NCI-H1694 (cell line): ENCODE results near the gene PKN2.
"Not testable (repeated sequence)": the region's sequence is repeated elsewhere in the genome, so short reads cannot be mapped to it uniquely, and the experiment has no call there.

Experiments used
- DNase-seq: peaks from one replicate; lab custom pipeline; 2025; lab: John Stamatoyannopoulos, UW

Gene PKN2

GRCh38 chr1:88680471-88680870 is 3.6 kb upstream of the PKN2 start:
- no peak for DNase-seq

GRCh38 chr1:88680911-88681622 is 3.0 kb upstream of the PKN2 start:
- DNase-seq, result no peak

GRCh38 chr1:88684482-88685258 is 597 bp downstream of the PKN2 start:
- peak; percentile 46 for DNase-seq

GRCh38 chr1:88685259-88685620 is 1.2 kb downstream of the PKN2 start:
- no peak for DNase-seq

GRCh38 chr1:88691540-88691939 is 7.5 kb downstream of the PKN2 start:
- DNase-seq, result no peak

- DNase-seq, result no peak
Observed at GRCh38 chr1:88695781-88696180, 11.7 kb downstream of the PKN2 start.

GRCh38 chr1:88697503-88697902 is 13.4 kb downstream of the PKN2 start:
- no peak for DNase-seq

- no peak for DNase-seq
Observed at GRCh38 chr1:88698140-88698539, 14.1 kb downstream of the PKN2 start.

- no peak for DNase-seq
Observed at GRCh38 chr1:88698764-88699163, 14.7 kb downstream of the PKN2 start.

GRCh38 chr1:88700425-88701013 is 16.4 kb downstream of the PKN2 start:
- DNase-seq, result no peak

GRCh38 chr1:88701275-88701674 is 17.2 kb downstream of the PKN2 start:
- no peak for DNase-seq

- DNase-seq, result not testable (repeated sequence)
Observed at GRCh38 chr1:88701793-88702192, 17.7 kb downstream of the PKN2 start.

GRCh38 chr1:88708011-88708410 is 23.9 kb downstream of the PKN2 start:
- DNase-seq, result no peak

GRCh38 chr1:88712907-88713306 is 28.8 kb downstream of the PKN2 start:
- not testable (repeated sequence) for DNase-seq

GRCh38 chr1:88716571-88716970 is 32.5 kb downstream of the PKN2 start:
- DNase-seq, result not testable (repeated sequence)

GRCh38 chr1:88722492-88722891 is 38.4 kb downstream of the PKN2 start:
- no peak for DNase-seq

- no peak for DNase-seq
Observed at GRCh38 chr1:88726697-88727096, 42.6 kb downstream of the PKN2 start.

GRCh38 chr1:88727205-88727604 is 43.1 kb downstream of the PKN2 start:
- no peak for DNase-seq

- DNase-seq, result no peak
Observed at GRCh38 chr1:88729297-88729696, 45.2 kb downstream of the PKN2 start.

GRCh38 chr1:88730132-88730675 is 46.1 kb downstream of the PKN2 start:
- no peak for DNase-seq

GRCh38 chr1:88730995-88731394 is 46.9 kb downstream of the PKN2 start:
- DNase-seq, result no peak

GRCh38 chr1:88731475-88732269 is 47.6 kb downstream of the PKN2 start:
- DNase-seq, result peak; percentile 75
